Activated CD8-positive, alpha-beta T cell treated with anti-CD3 and anti-CD28 coated beads, Interleukin-2, amount 10 ng/mL, durations not matched to agents 7 days and 5 days (primary cell): ENCODE results near the gene UNC80. TPM values are rescaled to one million over a fixed set of nuclear protein-coding genes. Genes with fewer than 3 reads are reported as not detected.
"Not testable (repeated sequence)": the region's sequence is repeated elsewhere in the genome, so short reads cannot be mapped to it uniquely, and the experiment has no call there.

Experiments used
- ATAC-seq: fragments of 150-1000 bp; cut with Tn5 transposase; one replicate; pipeline ENCODE4 v1.10.0; 2021; ENCODE audit warnings: moderate library complexity
- CTCF ChIA-PET: fragments of 350-600 bp; sonication (Branson Sonifier 250); formaldehyde crosslinking; loops from one replicate; lab custom pipeline; 2021; ENCODE audit warnings: antibody characterized with exemption; lab: Charles Lee
- POLR2A ChIA-PET: fragments of 350-600 bp; sonication (Branson Sonifier 250); formaldehyde crosslinking; loops from one replicate; lab custom pipeline; 2021; ENCODE audit warnings: antibody characterized with exemption; lab: Charles Lee
- DNase-seq: peaks from one replicate; pipeline ENCODE4 v3.0.0-alpha.2; 2020
- H3K27ac Mint-ChIP-seq: one replicate; pipeline ENCODE4 v1.8.0; 2021; ENCODE audit warnings: mild to moderate bottlenecking, mixed read lengths
- H3K27me3 Mint-ChIP-seq: one replicate; pipeline ENCODE4 v1.8.0; 2021; ENCODE audit warnings: low read depth, mixed read lengths
- H3K36me3 Mint-ChIP-seq: one replicate; pipeline ENCODE4 v1.8.0; 2021; ENCODE audit warnings: low read depth, mixed read lengths
- H3K4me1 Mint-ChIP-seq: one replicate; pipeline ENCODE4 v1.8.0; 2021; ENCODE audit warnings: low read depth, mixed read lengths
- H3K4me3 Mint-ChIP-seq: one replicate; pipeline ENCODE4 v1.8.0; 2021; ENCODE audit warnings: mild to moderate bottlenecking, mixed read lengths
- H3K9me3 Mint-ChIP-seq: one replicate; pipeline ENCODE4 v1.8.0; 2022; ENCODE audit warnings: mixed read lengths; ENCODE audit not compliant: insufficient read depth
- total RNA-seq, 2 experiments: library from RNA; stranded (reverse); gene quantifications; one replicate each; pipeline ENCODE4 v1.2.3, GENCODE V29; 2021

UNC80 gene
- total RNA-seq, 2 experiments from 2014 or later: not detected

GRCh38 chr2:209767316-209767715, 4.3 kb upstream of the UNC80 start:
- no peaks in the 10 kb centered on the region for H3K4me1 Mint-ChIP-seq
- POLR2A ChIA-PET: no interaction called here

GRCh38 chr2:209768557-209768956, 3.1 kb upstream of the UNC80 start:
- Mint-ChIP-seq H3K36me3 (no peaks in the 10 kb centered on the region), H3K4me1 (no peaks in the 10 kb centered on the region), H3K9me3 (no peaks in the 10 kb centered on the region), H3K27ac (no peak overlapping the region), H3K4me3 (no peak overlapping the region), H3K27me3 (peaks cover 19% of the 10 kb centered on the region)
- DNase-seq (no peak), ATAC-seq (no peak)
- ChIA-PET POLR2A (no interaction called here), CTCF (no interaction called here)

More at GRCh38 chr2:209767316-209767715, 4.3 kb upstream of the UNC80 start:
- no peak overlapping the region for H3K4me3 Mint-ChIP-seq
- DNase-seq (no peak), ATAC-seq (no peak)
- H3K9me3 Mint-ChIP-seq: no peaks in the 10 kb centered on the region
- peaks cover 10% of the 10 kb centered on the region for H3K27me3 Mint-ChIP-seq
- CTCF ChIA-PET: no interaction called here
- no peak overlapping the region for H3K27ac Mint-ChIP-seq
- H3K36me3 Mint-ChIP-seq: no peaks in the 10 kb centered on the region

DNA sequence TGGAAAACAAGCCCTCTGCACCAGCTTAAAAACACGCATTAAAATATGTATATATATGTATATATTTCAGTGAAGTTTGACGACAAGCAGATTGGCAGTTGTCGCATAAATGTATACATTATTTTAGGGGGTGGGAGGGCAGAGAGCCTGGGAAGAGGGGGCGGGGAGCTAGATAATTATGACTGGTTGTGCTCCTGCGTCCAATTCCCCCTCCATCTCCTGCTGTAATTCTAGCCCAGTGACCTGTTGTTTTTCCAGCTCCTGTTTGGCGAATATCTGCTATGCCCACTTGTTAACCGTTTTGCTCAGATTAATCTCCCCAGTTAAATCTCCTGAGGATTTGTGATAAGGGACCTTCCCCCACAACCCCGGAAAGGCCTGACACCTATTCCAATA, 656 bp downstream of the UNC80 start:
- H3K36me3 Mint-ChIP-seq: no peaks in the 10 kb centered on the region
- peaks cover 19% of the 10 kb centered on the region for H3K27me3 Mint-ChIP-seq
- POLR2A ChIA-PET: no interaction called here
- DNase-seq: no peak
- H3K9me3 Mint-ChIP-seq: no peaks in the 10 kb centered on the region
- no peak for ATAC-seq
- H3K27ac Mint-ChIP-seq: no peak overlapping the region
- CTCF ChIA-PET: no interaction called here
- no peak overlapping the region for H3K4me3 Mint-ChIP-seq
- no peaks in the 10 kb centered on the region for H3K4me1 Mint-ChIP-seq

GRCh38 chr2:209773377-209773776, 1.7 kb downstream of the UNC80 start:
- POLR2A ChIA-PET: no interaction called here

GRCh38 chr2:209787416-209787815, 15.8 kb downstream of the UNC80 start:
- POLR2A ChIA-PET: no interaction called here
- DNase-seq (no peak), ATAC-seq (no peak)
- H3K27ac Mint-ChIP-seq: no peak overlapping the region
- no peaks in the 10 kb centered on the region for H3K27me3 Mint-ChIP-seq
- CTCF ChIA-PET: no interaction called here
- peaks cover 3% of the 10 kb centered on the region for H3K4me1 Mint-ChIP-seq
- no peak overlapping the region for H3K4me3 Mint-ChIP-seq
- H3K9me3 Mint-ChIP-seq: no peaks in the 10 kb centered on the region
- H3K36me3 Mint-ChIP-seq: no peaks in the 10 kb centered on the region

More at GRCh38 chr2:209773377-209773776, 1.7 kb downstream of the UNC80 start:
- no peaks in the 10 kb centered on the region for H3K9me3 Mint-ChIP-seq
- H3K36me3 Mint-ChIP-seq: no peaks in the 10 kb centered on the region
- H3K27me3 Mint-ChIP-seq: peaks cover 19% of the 10 kb centered on the region
- no peak for ATAC-seq
- no peak for DNase-seq
- H3K27ac Mint-ChIP-seq: no peak overlapping the region
- H3K4me3 Mint-ChIP-seq: no peak overlapping the region
- no peaks in the 10 kb centered on the region for H3K4me1 Mint-ChIP-seq
- CTCF ChIA-PET: no interaction called here

DNA sequence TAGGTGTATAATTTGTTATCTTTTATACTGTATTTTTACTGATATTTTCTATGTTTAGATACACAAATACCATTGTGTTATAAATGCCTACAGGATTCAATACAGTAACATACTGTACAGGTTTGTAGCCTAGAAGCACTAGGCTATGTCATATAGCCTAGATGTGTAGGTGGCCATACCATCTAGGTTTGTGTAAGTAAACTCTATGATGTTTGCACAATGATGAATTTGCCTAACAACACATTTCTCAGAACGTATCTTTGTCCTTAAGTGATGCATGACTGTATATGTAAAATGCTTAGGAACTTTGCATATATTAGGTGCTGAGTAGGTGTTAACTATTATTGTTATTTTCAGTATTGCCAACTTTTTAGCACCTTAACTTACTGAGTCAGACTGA, 17.3 kb downstream of the UNC80 start:
- H3K27me3 Mint-ChIP-seq: no peaks in the 10 kb centered on the region
- peaks cover 3% of the 10 kb centered on the region for H3K4me1 Mint-ChIP-seq
- no peaks in the 10 kb centered on the region for H3K36me3 Mint-ChIP-seq
- ATAC-seq (no peak), DNase-seq (no peak)
- CTCF ChIA-PET: no interaction called here
- H3K9me3 Mint-ChIP-seq: no peaks in the 10 kb centered on the region
- POLR2A ChIA-PET: no interaction called here
- no peak overlapping the region for H3K27ac Mint-ChIP-seq
- no peak overlapping the region for H3K4me3 Mint-ChIP-seq

DNA sequence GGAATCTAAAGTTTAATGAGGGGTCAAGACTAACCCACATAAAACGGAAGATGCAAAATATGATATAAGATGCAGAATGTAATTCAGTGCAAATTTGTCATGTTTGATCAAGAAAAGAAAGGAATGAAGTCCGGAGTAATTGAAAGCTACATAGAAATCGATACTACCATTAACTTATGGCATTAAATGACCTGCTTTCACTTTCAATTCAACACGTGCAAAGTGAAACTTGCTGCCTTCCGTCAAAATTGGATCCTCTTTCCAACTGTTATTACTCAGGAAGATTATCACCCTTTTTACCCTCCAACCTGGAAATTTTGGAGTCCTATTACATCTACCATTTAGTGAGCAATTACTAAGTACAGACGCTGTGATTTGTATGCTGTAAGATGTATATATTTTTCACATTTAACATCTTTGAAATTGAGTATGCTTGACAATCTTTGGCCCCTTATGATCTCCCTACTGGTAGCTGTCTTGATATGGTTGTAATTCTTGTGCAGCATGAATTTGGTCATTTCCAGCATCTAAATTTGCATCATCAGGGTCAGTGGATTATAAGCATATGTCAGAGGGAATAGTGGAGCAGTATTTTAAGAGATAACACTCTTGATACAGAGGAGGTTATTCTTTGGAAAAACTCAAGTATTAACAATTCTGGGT, 18.6 kb downstream of the UNC80 start:
- ATAC-seq (no peak), DNase-seq (no peak)
- no peaks in the 10 kb centered on the region for H3K9me3 Mint-ChIP-seq
- H3K27ac Mint-ChIP-seq: no peak overlapping the region
- peak overlapping the region; percentile 24 for H3K4me3 Mint-ChIP-seq
- CTCF ChIA-PET: interaction anchor here (1.1 kb wide), 1 partner anchor 15 kb away, joined by 3 read pairs; no protein-coding TSS in a partner anchor
- peaks cover 3% of the 10 kb centered on the region for H3K4me1 Mint-ChIP-seq
- no peaks in the 10 kb centered on the region for H3K36me3 Mint-ChIP-seq
- POLR2A ChIA-PET: no interaction called here
- H3K27me3 Mint-ChIP-seq: no peaks in the 10 kb centered on the region

GRCh38 chr2:209791151-209791550, 19.5 kb downstream of the UNC80 start:
- ChIA-PET CTCF (no interaction called here), POLR2A (no interaction called here)
- Mint-ChIP-seq H3K36me3 (no peaks in the 10 kb centered on the region), H3K4me3 (no peak overlapping the region), H3K9me3 (no peaks in the 10 kb centered on the region), H3K27me3 (no peaks in the 10 kb centered on the region), H3K4me1 (peaks cover 3% of the 10 kb centered on the region), H3K27ac (no peak overlapping the region)
- DNase-seq (no peak), ATAC-seq (no peak)

DNA sequence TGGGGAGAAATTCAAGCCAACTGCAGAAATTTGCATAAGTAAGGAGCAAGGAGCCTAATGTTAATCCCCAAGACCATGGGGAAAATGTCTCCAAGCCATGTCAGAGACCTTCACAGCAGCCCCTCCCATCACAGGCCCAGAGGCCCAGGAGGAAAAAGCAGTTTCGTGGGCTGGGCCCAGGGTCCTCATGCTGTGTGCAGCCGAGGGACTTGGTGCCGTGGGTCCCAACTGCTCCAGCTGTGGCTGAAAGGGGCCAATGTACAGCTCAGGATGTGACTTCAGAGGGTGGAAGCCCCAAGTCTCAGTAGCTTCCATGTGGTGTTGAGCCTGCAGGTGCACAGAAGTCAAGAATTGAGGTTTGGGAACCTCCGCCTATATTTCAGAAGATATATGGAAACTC, 23.8 kb downstream of the UNC80 start:
- CTCF ChIA-PET, H3K36me3 Mint-ChIP-seq, POLR2A ChIA-PET, DNase-seq, H3K27ac Mint-ChIP-seq, H3K9me3 Mint-ChIP-seq, ATAC-seq, H3K4me3 Mint-ChIP-seq, H3K4me1 Mint-ChIP-seq, H3K27me3 Mint-ChIP-seq: not testable (repeated sequence)

GRCh38 chr2:209805351-209805750, 33.7 kb downstream of the UNC80 start:
- H3K4me3 Mint-ChIP-seq: no peak overlapping the region
- ChIA-PET POLR2A (no interaction called here), CTCF (interaction anchor here (0.9 kb wide), 1 partner anchor 15 kb away, joined by 3 read pairs; no protein-coding TSS in a partner anchor)
- H3K27me3 Mint-ChIP-seq: no peaks in the 10 kb centered on the region
- no peaks in the 10 kb centered on the region for H3K36me3 Mint-ChIP-seq
- H3K27ac Mint-ChIP-seq: no peak overlapping the region
- H3K9me3 Mint-ChIP-seq: no peaks in the 10 kb centered on the region
- DNase-seq: no peak
- no peaks in the 10 kb centered on the region for H3K4me1 Mint-ChIP-seq
- ATAC-seq: no peak

GRCh38 chr2:209806318-209806717, 34.7 kb downstream of the UNC80 start:
- POLR2A ChIA-PET: no interaction called here
- ATAC-seq: no peak
- CTCF ChIA-PET: no interaction called here

GRCh38 chr2:209808521-209808920, 36.9 kb downstream of the UNC80 start:
- no peak for DNase-seq
- H3K36me3 Mint-ChIP-seq: no peaks in the 10 kb centered on the region
- H3K4me3 Mint-ChIP-seq: no peak overlapping the region
- no peak overlapping the region for H3K27ac Mint-ChIP-seq
- no peaks in the 10 kb centered on the region for H3K4me1 Mint-ChIP-seq
- H3K27me3 Mint-ChIP-seq: no peaks in the 10 kb centered on the region
- ChIA-PET POLR2A (no interaction called here), CTCF (no interaction called here)
- no peaks in the 10 kb centered on the region for H3K9me3 Mint-ChIP-seq
- ATAC-seq: no peak

More at GRCh38 chr2:209806318-209806717, 34.7 kb downstream of the UNC80 start:
- Mint-ChIP-seq H3K27me3 (no peaks in the 10 kb centered on the region), H3K27ac (no peak overlapping the region), H3K9me3 (no peaks in the 10 kb centered on the region), H3K4me3 (no peak overlapping the region), H3K4me1 (no peaks in the 10 kb centered on the region), H3K36me3 (no peaks in the 10 kb centered on the region)
- DNase-seq: no peak

- no peak overlapping the region for H3K27ac Mint-ChIP-seq
- H3K9me3 Mint-ChIP-seq: no peaks in the 10 kb centered on the region
- H3K27me3 Mint-ChIP-seq: no peaks in the 10 kb centered on the region
- H3K4me3 Mint-ChIP-seq: no peak overlapping the region
- ChIA-PET POLR2A (no interaction called here), CTCF (no interaction called here)
- DNase-seq (no peak), ATAC-seq (no peak)
- H3K36me3 Mint-ChIP-seq: no peaks in the 10 kb centered on the region
- H3K4me1 Mint-ChIP-seq: no peaks in the 10 kb centered on the region
Measured at GRCh38 chr2:209809256-209809655, 37.6 kb downstream of the UNC80 start.
